Activated naive CD8-positive, alpha-beta T cell (primary cell): Measurements from ENCODE around the gene SERPINA5.
"Not testable (repeated sequence)": the region's sequence is repeated elsewhere in the genome, so short reads cannot be mapped to it uniquely, and the experiment has no call there.

ENCODE experiments used
- H3K27ac Mint-ChIP-seq: one replicate; pipeline ENCODE4 v1.8.0; 2021; ENCODE audit warnings: mixed read lengths
- H3K27me3 Mint-ChIP-seq: one replicate; pipeline ENCODE4 v1.8.0; 2021; ENCODE audit warnings: mixed read lengths
- H3K36me3 Mint-ChIP-seq: one replicate; pipeline ENCODE4 v1.8.0; 2021; ENCODE audit warnings: mixed read lengths
- H3K4me1 Mint-ChIP-seq: one replicate; pipeline ENCODE4 v1.8.0; 2021; ENCODE audit warnings: low read depth, mixed read lengths
- H3K4me3 Mint-ChIP-seq: one replicate; pipeline ENCODE4 v1.8.0; 2021; ENCODE audit warnings: mild to moderate bottlenecking, mixed read lengths
- H3K9me3 Mint-ChIP-seq: one replicate; pipeline ENCODE4 v1.8.0; 2021; ENCODE audit warnings: low read depth, mixed read lengths

Gene SERPINA5

GRCh38 chr14:94631050-94631449, 49.8 kb downstream of the SERPINA5 start:
- Mint-ChIP-seq H3K36me3 (no peaks in the 10 kb centered on the region), H3K9me3 (no peaks in the 10 kb centered on the region), H3K4me1 (no peaks in the 10 kb centered on the region), H3K27ac (no peak overlapping the region), H3K27me3 (peaks cover 3% of the 10 kb centered on the region), H3K4me3 (no peak overlapping the region)

DNA sequence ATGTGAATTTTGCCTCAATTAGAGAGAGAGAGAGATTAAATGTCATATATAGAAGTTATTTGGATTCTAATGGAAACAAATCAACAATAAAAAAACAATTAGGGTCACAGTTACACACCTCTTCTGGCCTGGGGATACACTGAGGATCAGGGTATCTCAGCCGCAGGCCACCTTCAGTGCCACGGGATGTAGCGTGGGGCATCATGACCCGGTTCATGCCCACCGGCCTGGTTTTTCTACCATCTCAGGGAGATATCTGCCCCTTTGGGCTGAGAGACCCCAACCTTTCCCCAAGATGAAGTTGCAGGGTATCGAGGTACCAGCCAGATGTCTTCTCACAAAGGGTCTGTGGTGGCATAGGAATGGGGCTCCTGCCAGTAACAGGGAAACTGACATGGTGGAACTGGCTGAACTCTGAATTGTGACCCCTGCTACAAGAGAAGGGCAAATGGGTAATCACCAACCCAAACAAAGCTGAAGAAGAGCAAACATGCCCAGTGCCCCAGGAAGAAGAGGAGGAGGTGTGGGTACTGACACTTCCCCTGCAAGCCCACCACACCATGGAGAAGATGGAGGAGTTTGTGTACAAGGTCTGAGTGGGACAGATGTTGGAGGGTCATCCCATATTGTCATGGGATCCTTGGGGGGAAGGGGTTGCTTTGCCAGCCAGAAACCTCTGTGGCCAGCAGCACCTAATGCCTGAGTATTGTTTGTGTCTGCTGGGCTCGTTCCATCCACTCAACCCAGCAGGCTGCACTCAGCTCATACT, 50.5 kb downstream of the SERPINA5 start:
- H3K27me3 Mint-ChIP-seq: peaks cover 3% of the 10 kb centered on the region
- no peaks in the 10 kb centered on the region for H3K36me3 Mint-ChIP-seq
- H3K4me1 Mint-ChIP-seq: no peaks in the 10 kb centered on the region
- no peak overlapping the region for H3K27ac Mint-ChIP-seq
- H3K9me3 Mint-ChIP-seq: no peaks in the 10 kb centered on the region
- H3K4me3 Mint-ChIP-seq: no peak overlapping the region

DNA sequence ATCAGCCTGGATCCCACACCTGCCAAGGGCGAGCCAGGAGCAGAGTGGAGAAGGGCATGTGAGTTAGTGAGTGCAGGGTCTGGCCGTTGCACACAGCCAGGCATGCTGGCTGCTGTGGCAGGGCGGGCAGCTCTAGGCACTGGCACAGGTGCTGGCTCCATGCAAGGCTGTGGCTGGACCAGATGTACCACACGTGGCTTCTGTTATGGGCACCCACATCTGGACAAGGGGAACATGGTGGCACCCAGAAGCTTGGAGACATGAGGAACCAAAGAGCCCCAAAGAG, 51.0 kb downstream of the SERPINA5 start:
- H3K27me3 Mint-ChIP-seq: peaks cover 3% of the 10 kb centered on the region
- H3K4me3 Mint-ChIP-seq: no peak overlapping the region
- no peaks in the 10 kb centered on the region for H3K36me3 Mint-ChIP-seq
- H3K27ac Mint-ChIP-seq: no peak overlapping the region
- H3K4me1 Mint-ChIP-seq: no peaks in the 10 kb centered on the region
- no peaks in the 10 kb centered on the region for H3K9me3 Mint-ChIP-seq

DNA sequence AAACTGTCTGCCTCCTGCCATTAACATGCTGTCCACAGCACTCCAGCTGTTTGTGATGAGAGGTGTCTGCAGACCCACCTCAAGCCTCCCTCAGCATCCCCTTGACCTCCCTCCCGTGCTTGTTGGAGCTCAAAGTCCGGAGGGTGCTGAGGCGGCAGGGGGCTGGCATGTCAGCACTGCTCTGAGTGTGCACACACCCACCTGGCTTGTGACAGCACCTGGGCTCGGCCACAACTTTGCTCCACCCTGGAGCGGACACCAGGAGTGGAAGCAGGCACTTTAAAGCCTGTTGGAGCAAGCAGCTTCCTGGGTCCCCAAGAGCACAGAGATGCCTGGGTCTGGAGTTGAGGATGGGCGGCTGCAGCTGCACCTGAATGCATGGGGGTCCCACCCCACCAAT, 51.9 kb downstream of the SERPINA5 start:
- Mint-ChIP-seq H3K4me1 (no peaks in the 10 kb centered on the region), H3K36me3 (no peaks in the 10 kb centered on the region), H3K4me3 (no peak overlapping the region), H3K27ac (no peak overlapping the region), H3K27me3 (peaks cover 3% of the 10 kb centered on the region), H3K9me3 (no peaks in the 10 kb centered on the region)

- H3K4me1 Mint-ChIP-seq: no peaks in the 10 kb centered on the region
- H3K36me3 Mint-ChIP-seq: no peaks in the 10 kb centered on the region
- H3K27me3 Mint-ChIP-seq: peaks cover 6% of the 10 kb centered on the region
- H3K4me3 Mint-ChIP-seq: no peak overlapping the region
- no peak overlapping the region for H3K27ac Mint-ChIP-seq
- H3K9me3 Mint-ChIP-seq: no peaks in the 10 kb centered on the region
These were observed 53.9 kb downstream of the SERPINA5 start for GRCh38 chr14:94635154-94635553.

DNA sequence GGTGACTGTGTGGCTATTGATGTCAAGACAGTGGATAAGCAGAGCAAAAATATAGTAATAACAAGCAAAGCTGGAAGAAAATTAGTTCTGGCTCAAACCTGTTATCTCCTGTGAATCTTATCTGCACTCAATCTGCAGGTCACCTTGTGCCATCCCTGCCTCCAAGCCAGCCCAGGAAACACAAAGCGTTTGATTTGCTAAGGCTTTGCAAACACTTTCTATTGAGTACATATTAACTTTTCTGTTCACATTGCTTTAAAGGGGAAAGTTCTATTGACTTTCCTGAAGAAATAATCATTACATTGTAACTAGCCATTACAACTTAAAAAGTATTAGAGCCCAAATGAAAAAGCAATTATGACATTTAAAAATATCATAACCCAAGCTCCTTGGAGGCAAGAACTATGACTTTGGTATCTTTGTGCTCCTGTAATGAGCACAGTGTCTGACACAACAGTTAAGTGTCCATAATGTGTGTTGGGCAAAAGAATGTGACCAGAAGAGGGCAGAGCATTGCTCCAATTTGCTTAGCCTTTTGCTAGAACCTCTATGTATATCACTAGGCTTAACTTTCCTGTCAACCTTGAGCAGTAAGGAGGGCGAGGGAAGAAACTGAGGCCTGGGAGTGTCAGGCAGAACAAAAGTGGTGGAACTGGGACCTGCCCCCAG, 55.7 kb downstream of the SERPINA5 start:
- Mint-ChIP-seq H3K27ac (no peak overlapping the region), H3K4me1 (no peaks in the 10 kb centered on the region), H3K4me3 (no peak overlapping the region), H3K27me3 (peaks cover 3% of the 10 kb centered on the region), H3K9me3 (no peaks in the 10 kb centered on the region), H3K36me3 (no peaks in the 10 kb centered on the region)

DNA sequence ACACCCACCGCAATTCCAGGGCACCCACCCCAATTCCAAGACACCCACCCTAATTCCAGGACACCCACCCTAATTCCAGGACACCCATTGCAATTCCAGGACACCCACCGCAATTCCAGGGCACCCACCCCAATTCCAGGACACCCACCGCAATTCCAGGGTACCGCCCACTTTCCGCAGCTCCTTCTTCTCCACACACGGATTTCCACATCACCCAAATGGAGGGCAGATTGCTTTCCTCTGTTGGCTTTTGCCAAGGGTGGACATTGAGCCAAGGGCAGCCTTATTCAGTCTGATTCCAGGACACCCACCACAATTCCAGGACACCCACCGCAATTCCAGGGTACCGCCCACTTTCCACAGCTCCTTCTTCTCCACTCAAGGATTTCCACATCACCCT, 56.6 kb downstream of the SERPINA5 start:
- H3K27me3 Mint-ChIP-seq, H3K4me1 Mint-ChIP-seq, H3K36me3 Mint-ChIP-seq, H3K27ac Mint-ChIP-seq, H3K9me3 Mint-ChIP-seq, H3K4me3 Mint-ChIP-seq: not testable (repeated sequence)

DNA sequence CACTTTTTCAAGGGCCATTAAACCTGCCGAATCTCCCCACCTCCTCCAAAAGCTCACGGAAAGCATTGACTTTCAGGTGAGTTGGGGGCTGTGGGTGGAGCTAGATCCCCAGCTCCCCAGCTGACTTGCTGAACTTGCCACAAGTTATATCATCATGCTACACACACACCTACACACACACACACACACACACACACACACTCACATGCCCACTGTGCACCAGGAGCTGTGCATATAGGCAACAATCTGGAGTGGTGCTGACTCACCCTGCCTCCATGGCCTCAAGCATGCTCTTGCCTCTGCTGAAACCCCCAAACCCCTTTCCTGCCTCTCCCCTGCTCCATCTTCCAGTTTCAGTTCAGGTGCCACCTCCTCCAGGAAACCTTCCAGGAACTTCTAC, 57.1 kb downstream of the SERPINA5 start:
- no peak overlapping the region for H3K4me3 Mint-ChIP-seq
- peaks cover 3% of the 10 kb centered on the region for H3K27me3 Mint-ChIP-seq
- no peak overlapping the region for H3K27ac Mint-ChIP-seq
- H3K36me3 Mint-ChIP-seq: no peaks in the 10 kb centered on the region
- no peaks in the 10 kb centered on the region for H3K9me3 Mint-ChIP-seq
- no peaks in the 10 kb centered on the region for H3K4me1 Mint-ChIP-seq

DNA sequence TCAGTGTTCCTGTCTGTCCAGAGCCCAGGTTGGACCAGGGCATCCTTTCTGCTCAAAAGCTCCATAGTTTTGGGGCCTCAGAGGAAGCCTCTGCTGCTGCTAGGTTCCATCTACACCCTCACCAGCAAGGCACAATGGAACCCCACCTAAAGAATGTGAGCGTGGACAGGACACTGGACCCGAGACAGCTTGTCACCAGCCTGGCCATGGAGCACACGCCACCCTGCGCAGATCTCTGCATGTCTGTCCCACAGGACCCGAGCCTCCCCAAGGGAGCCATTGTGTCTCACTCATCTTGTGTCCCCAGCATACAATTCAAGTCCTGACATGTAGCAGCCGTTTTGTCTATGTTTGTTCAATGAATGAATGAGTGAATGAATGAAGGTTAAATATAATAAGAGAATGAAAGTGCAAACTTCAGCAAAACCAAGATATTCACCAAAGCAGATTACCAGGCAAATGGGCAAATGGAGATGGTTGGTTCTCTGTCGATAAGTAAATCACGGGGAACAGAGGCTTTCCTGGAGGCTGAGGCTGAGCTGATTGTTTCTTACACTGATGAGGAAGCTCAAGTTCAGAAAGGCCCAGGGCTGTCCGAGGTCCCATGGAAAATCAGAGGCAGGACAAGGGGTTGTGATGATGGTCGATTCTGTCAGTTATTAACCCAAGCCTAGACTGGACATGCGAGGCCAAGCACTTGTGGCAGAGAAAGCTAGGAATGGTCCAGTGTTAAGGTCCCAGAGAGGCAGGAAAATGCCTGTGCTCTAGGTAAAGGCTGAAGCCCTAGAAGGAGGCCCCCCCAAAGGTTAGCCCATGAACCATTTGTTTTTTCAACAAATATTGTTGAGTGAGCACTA, 58.0 kb downstream of the SERPINA5 start:
- H3K36me3 Mint-ChIP-seq: no peaks in the 10 kb centered on the region
- H3K9me3 Mint-ChIP-seq: no peaks in the 10 kb centered on the region
- peaks cover 3% of the 10 kb centered on the region for H3K27me3 Mint-ChIP-seq
- H3K4me3 Mint-ChIP-seq: no peak overlapping the region
- H3K27ac Mint-ChIP-seq: no peak overlapping the region
- H3K4me1 Mint-ChIP-seq: no peaks in the 10 kb centered on the region

GRCh38 chr14:94640721-94641631, 59.8 kb downstream of the SERPINA5 start:
- no peaks in the 10 kb centered on the region for H3K9me3 Mint-ChIP-seq
- no peak overlapping the region for H3K4me3 Mint-ChIP-seq
- no peak overlapping the region for H3K27ac Mint-ChIP-seq
- H3K36me3 Mint-ChIP-seq: no peaks in the 10 kb centered on the region
- H3K4me1 Mint-ChIP-seq: no peaks in the 10 kb centered on the region
- peaks cover 9% of the 10 kb centered on the region for H3K27me3 Mint-ChIP-seq

- Mint-ChIP-seq H3K4me3 (no peak overlapping the region), H3K4me1 (no peaks in the 10 kb centered on the region), H3K9me3 (no peaks in the 10 kb centered on the region), H3K27ac (no peak overlapping the region), H3K27me3 (peaks cover 11% of the 10 kb centered on the region), H3K36me3 (no peaks in the 10 kb centered on the region)
These were observed 60.4 kb downstream of the SERPINA5 start for GRCh38 chr14:94641632-94641955.
